Endothelial cell of umbilical vein (primary cell): Measurements from ENCODE around the gene NABP1. TPM values are rescaled to one million over a fixed set of nuclear protein-coding genes. Genes with fewer than 3 reads are reported as not detected.

Source experiments
- BruUV-seq: library from RNA; stranded (reverse); fragments of 400-500 nt; replicated peaks from 2 replicates; lab custom pipeline; 2021; lab: Mats Ljungman, UMichigan
- CTCF ChIA-PET: fragments of 300-600, 350-600 bp; sonication (Branson Sonifier 250); formaldehyde crosslinking; loops from one replicate; lab custom pipeline; 2021; ENCODE audit warnings: antibody characterized with exemption, inconsistent platforms; lab: Charles Lee
- POLR2A ChIA-PET: fragments of 300-600, 350-600 bp; sonication (Branson Sonifier 250); formaldehyde crosslinking; loops from one replicate; lab custom pipeline; 2021; ENCODE audit warnings: antibody characterized with exemption, inconsistent platforms; lab: Charles Lee
- DNase-seq: peaks from one replicate; pipeline ENCODE4 v3.0.0-alpha.2; 2011; ENCODE audit warnings: low read depth, low spot score
- FAIRE-seq: peaks from 2 replicates; lab custom pipeline; 2011; peaks lifted over from hg19 to GRCh38; lab: Jason Lieb, UNC
- H2AFZ ChIP-seq: 2 replicates; pipeline ENCODE4 v1.6.0; 2012; ENCODE audit warnings: low read depth, low read length, control low read depth, inconsistent platforms
- H3K27ac ChIP-seq: 2 replicates; pipeline ENCODE4 v1.5.1; 2011; ENCODE audit warnings: low read depth, mild to moderate bottlenecking, control low read depth, low read length, moderate library complexity; ENCODE audit not compliant: insufficient read depth
- H3K27me3 ChIP-seq, 2 experiments: 2 replicates each; pipeline versions ENCODE4 v1.6.0 to v1.6.1; 2011; ENCODE audit warnings: low read length in 2 of 2, mixed read lengths in 1 of 2; ENCODE audit not compliant: control insufficient read depth in 2 of 2, insufficient read depth in 2 of 2
- H3K36me3 ChIP-seq, 2 experiments: 2 replicates in 1 of 2; 3 replicates in 1 of 2; pipeline ENCODE4 v1.5.1; 2011; ENCODE audit warnings: low read length in 2 of 2, mild to moderate bottlenecking in 1 of 2, moderate library complexity in 1 of 2; ENCODE audit not compliant: control insufficient read depth in 2 of 2, insufficient read depth in 2 of 2; ENCODE audit errors: extremely low read depth in 1 of 2
- H3K4me1 ChIP-seq: 3 replicates; pipeline ENCODE4 v1.5.1; 2011; ENCODE audit warnings: mild to moderate bottlenecking, low read length; ENCODE audit not compliant: control insufficient read depth, insufficient read depth; ENCODE audit errors: extremely low read depth
- H3K4me2 ChIP-seq: 2 replicates; pipeline ENCODE4 v1.6.1; 2011; ENCODE audit warnings: low read length, control low read depth, mixed read lengths; ENCODE audit not compliant: insufficient read depth
- H3K4me3 ChIP-seq, 3 experiments: fragments of 200-600 bp in 1 of 3; sonication (generic), shearing (Covaris generic) in 1 of 3; replicated peaks in 1 of 3; 2 replicates each; pipeline ENCODE4 v1.5.1; 2011 to 2016; ENCODE audit warnings: control low read depth in 3 of 3, low read length in 3 of 3, mild to moderate bottlenecking in 2 of 3, inconsistent platforms in 1 of 3, low read depth in 1 of 3, moderate library complexity in 1 of 3; ENCODE audit not compliant: insufficient read depth in 1 of 3
- H3K79me2 ChIP-seq: 2 replicates; pipeline ENCODE4 v1.6.0; 2012; ENCODE audit warnings: low read length, inconsistent platforms; ENCODE audit not compliant: control insufficient read depth, insufficient read depth
- H3K9ac ChIP-seq: replicated peaks from 2 replicates; pipeline ENCODE3; 2011; ENCODE audit warnings: low read length, control low read depth; ENCODE audit not compliant: insufficient read depth; ENCODE audit errors: extremely low read depth
- H3K9me1 ChIP-seq: replicated peaks from 3 replicates; pipeline ENCODE4 v1.6.0; 2011; ENCODE audit warnings: mild to moderate bottlenecking, low read length; ENCODE audit not compliant: control insufficient read depth, insufficient read depth; ENCODE audit errors: extremely low read depth
- H3K9me3 ChIP-seq: replicated peaks from 2 replicates; pipeline ENCODE4 v1.5.1; 2012; ENCODE audit warnings: low read length, inconsistent platforms; ENCODE audit not compliant: control insufficient read depth, insufficient read depth
- H4K20me1 ChIP-seq: replicated peaks from 2 replicates; pipeline ENCODE3; 2011; ENCODE audit warnings: mild to moderate bottlenecking, low read length; ENCODE audit not compliant: control insufficient read depth, insufficient read depth; ENCODE audit errors: extremely low read depth
- CTCF ChIP-seq, 2 donors: IDR thresholded peaks; 1 replicate in 1 of 2; 2 replicates in 1 of 2; pipeline ENCODE4 v1.5.1; 2011; ENCODE audit warnings: low read length in 2 of 2, mild to moderate bottlenecking in 2 of 2, moderate library complexity in 2 of 2, control low read depth in 1 of 2, inconsistent platforms in 1 of 2, low read depth in 1 of 2; ENCODE audit not compliant: insufficient read depth in 1 of 2; ENCODE audit errors: extremely low read depth in 1 of 2
- EZH2 ChIP-seq: IDR thresholded peaks from 2 replicates; pipeline ENCODE4 v1.6.1; 2012; ENCODE audit warnings: borderline replicate concordance, low read depth, mild to moderate bottlenecking, moderate library complexity, low read length, inconsistent platforms; ENCODE audit not compliant: severe bottlenecking
- FOS ChIP-seq: IDR thresholded peaks from 2 replicates; pipeline ENCODE4 v1.6.1; 2011; ENCODE audit warnings: mild to moderate bottlenecking, low read length, moderate library complexity, borderline replicate concordance; ENCODE audit not compliant: insufficient read depth
- GATA2 ChIP-seq: IDR thresholded peaks from 2 replicates; pipeline ENCODE4 v1.7.0; 2011; ENCODE audit warnings: low read depth, mild to moderate bottlenecking, moderate library complexity, mixed read lengths, low read length; ENCODE audit not compliant: insufficient read length, insufficient read depth
- JUN ChIP-seq: IDR thresholded peaks from 2 replicates; pipeline ENCODE4 v1.6.1; 2011; ENCODE audit warnings: borderline replicate concordance, low read depth; ENCODE audit not compliant: insufficient read length, insufficient read depth
- MYC ChIP-seq: IDR thresholded peaks from one replicate; pipeline ENCODE4 v1.6.1; 2011; ENCODE audit warnings: mild to moderate bottlenecking, low read depth, low read length
- POLR2A ChIP-seq: IDR thresholded peaks from 2 replicates; pipeline ENCODE4 v1.6.1; 2012; ENCODE audit warnings: low read depth, mild to moderate bottlenecking, control low read depth, low read length
- POLR2AphosphoS5 ChIP-seq: IDR thresholded peaks from 2 replicates; pipeline ENCODE4 v1.6.1; 2012; ENCODE audit warnings: low read depth, mild to moderate bottlenecking, control low read depth, low read length, moderate library complexity; ENCODE audit not compliant: insufficient read depth
- dilution Hi-C: fragments of 300-500 bp; cut with MboI; formaldehyde crosslinking; loops from one replicate; pipeline ENCODE4 v1.15.0; 2019; ENCODE audit warnings: low sequenced_read_pairs; ENCODE audit not compliant: extremely low pct_ligation_motif_present
- intact Hi-C: fragments of 100-400 bp; cut with micrococcal nuclease; formaldehyde crosslinking; loops from one replicate; pipeline ENCODE4 v1.10.0; 2022
- polyA plus RNA-seq, 4 experiments: library from polyadenylated mRNA; depleted of rRNA in 3 of 4; stranded (reverse) in 3 of 4; unstranded in 1 of 4; fragments of >200 nt; gene quantifications; 2 replicates each; pipeline versions ENCODE4 v1.2.1 to v1.2.3, GENCODE V29; 2011 to 2012; ENCODE audit warnings: missing spikeins in 1 of 4
- total RNA-seq: library from RNA; stranded (reverse); gene quantifications from 2 replicates; pipeline ENCODE4 v1.2.3, GENCODE V29; 2021
- TF ChIP-seq, protein P1 (sequence below): IDR thresholded peaks from 2 replicates; pipeline ENCODE4 v1.6.1; 2011; ENCODE audit not compliant: insufficient read depth, insufficient read length

Gene NABP1
- total and polyA plus RNA-seq, 2 donors (not counting 3 experiments of a cell fraction or from before 2014, with no cell fraction given), result 14.7 to 47.6 TPM

- Histone ChIP-seq H3K4me3 (no peak overlapping the region), H3K79me2 (no peaks in the 10 kb centered on the region), H3K27ac (no peak overlapping the region), H4K20me1 (no peaks in the 10 kb centered on the region), H3K9me3 (no peaks in the 10 kb centered on the region), H3K9ac (no peak overlapping the region), H3K36me3 (no peaks in the 10 kb centered on the region), H2AFZ (no peak overlapping the region), H3K4me1 (no peaks in the 10 kb centered on the region), H3K4me2 (no peak overlapping the region), H3K9me1 (no peaks in the 10 kb centered on the region), H3K27me3 (no peaks in the 10 kb centered on the region)
- intact Hi-C loops, result no loop called here
- no peak for TF ChIP-seq JUN
- no peak for TF ChIP-seq POLR2A
- TF ChIP-seq CTCF (IDR thresholded peaks at IDR 0.05; ENCODE audit: extremely low read depth in 1 of 2, insufficient read depth in 1 of 2, low read depth in 1 of 2, low read length in 2 of 2), result no peak
- TF ChIP-seq EZH2, result no peak
- no peak for TF ChIP-seq GATA2
- TF ChIP-seq, protein P1, sequence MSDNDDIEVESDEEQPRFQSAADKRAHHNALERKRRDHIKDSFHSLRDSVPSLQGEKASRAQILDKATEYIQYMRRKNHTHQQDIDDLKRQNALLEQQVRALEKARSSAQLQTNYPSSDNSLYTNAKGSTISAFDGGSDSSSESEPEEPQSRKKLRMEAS, result no peak
- TF ChIP-seq FOS, result no peak
- TF ChIP-seq POLR2AphosphoS5, result no peak
- no peak for TF ChIP-seq MYC
- ChIA-PET CTCF (no interaction called here), POLR2A (no interaction called here)
- DNase-seq (no peak), FAIRE-seq (no peak)
- no TSS peak for BruUV-seq
- dilution Hi-C loops, result no loop called here
These were observed 32.3 kb upstream of the NABP1 start for GRCh38 chr2:191645434-191646162.
